ENCODE results near the gene EXOSC2. TPM values are rescaled to one million over a fixed set of nuclear protein-coding genes. Genes with fewer than 3 reads are reported as not detected.

Gene EXOSC2
- total RNA-seq, 4 donors from 2014 or later, result 11.8 to 32.8 (median 28.2) TPM

- intact Hi-C loops (cut with DNase I), result loop anchor here (5.0 kb wide), 1 partner anchor 53 kb away; no protein-coding TSS in a partner anchor
- 32 to 33% methylated on average over 7 of the region's 7 CpGs for WGBS, 2 donors
- TF ChIP-seq POLR2A (IDR thresholded peaks at IDR 0.05) (no peak), CTCF (IDR thresholded peaks at IDR 0.05) (no peak)
- Histone ChIP-seq H3K4me3 (peak overlapping the region; percentile 75 to 100 (median 87)), H3K27me3 (no peaks in the 10 kb centered on the region), H3K9me3 (no peaks in the 10 kb centered on the region), H3K27ac (peak overlapping the region in 3 of 4 donors; percentile 97 to 99 (median 98)), H3K36me3 (no peaks in the 10 kb centered on the region), H3K4me1 (peaks cover 7 to 58% (median 23%) of the 10 kb centered on the region in 3 donors)
- no peak for DNase-seq
Observed at GRCh38 chr9:130714586-130715110, 21.1 kb downstream of the EXOSC2 start.

- Histone ChIP-seq H3K27ac (peak overlapping the region in 3 of 4 donors; percentile 10 to 99 (median 97)), H3K9me3 (no peaks in the 10 kb centered on the region), H3K4me3 (peak overlapping the region; percentile 75 to 100 (median 87)), H3K36me3 (no peaks in the 10 kb centered on the region), H3K27me3 (no peaks in the 10 kb centered on the region), H3K4me1 (peaks cover 7 to 58% (median 23%) of the 10 kb centered on the region in 3 donors)
- TF ChIP-seq CTCF (IDR thresholded peaks at IDR 0.05) (no peak), POLR2A (IDR thresholded peaks at IDR 0.05) (no peak)
- no peak for DNase-seq
- 26 to 27% methylated on average over 3 of the region's 3 CpGs for WGBS, 2 donors
- intact Hi-C loops (cut with DNase I), result no loop called here
Observed at GRCh38 chr9:130715270-130715669, 21.7 kb downstream of the EXOSC2 start.

GRCh38 chr9:130718562-130718961 is 25.0 kb downstream of the EXOSC2 start:
- peaks cover 0 to 4% (median 0%) of the 10 kb centered on the region in 3 donors for H3K36me3 ChIP-seq
- 76 to 93% methylated on average over 3 of the region's 3 CpGs for WGBS, 2 donors
- TF ChIP-seq CTCF (IDR thresholded peaks at IDR 0.05) (no peak), POLR2A (IDR thresholded peaks at IDR 0.05) (no peak)
- no peak overlapping the region for H3K27ac ChIP-seq
- no peak overlapping the region for H3K4me3 ChIP-seq
- H3K27me3 ChIP-seq, result no peaks in the 10 kb centered on the region
- peaks cover 7 to 44% (median 16%) of the 10 kb centered on the region in 3 donors for H3K4me1 ChIP-seq
- H3K9me3 ChIP-seq, result no peaks in the 10 kb centered on the region
- DNase-seq, result no peak
- intact Hi-C loops (cut with DNase I), result no loop called here

- Histone ChIP-seq H3K4me1 (peaks cover 0 to 22% (median 3%) of the 10 kb centered on the region in 3 donors), H3K9me3 (no peaks in the 10 kb centered on the region), H3K27me3 (no peaks in the 10 kb centered on the region), H3K27ac (no peak overlapping the region), H3K4me3 (no peak overlapping the region), H3K36me3 (peaks cover 0 to 4% (median 0%) of the 10 kb centered on the region in 3 donors)
- no peak for TF ChIP-seq POLR2A (IDR thresholded peaks at IDR 0.05)
- no peak for TF ChIP-seq CTCF (IDR thresholded peaks at IDR 0.05)
- intact Hi-C loops (cut with DNase I), result no loop called here
- DNase-seq, result no peak
- WGBS, 2 donors, result 92 to 94% methylated on average over 10 of the region's 10 CpGs
Observed at GRCh38 chr9:130720762-130721161, 27.2 kb downstream of the EXOSC2 start.

GRCh38 chr9:130728721-130729120 is 35.1 kb downstream of the EXOSC2 start:
- WGBS, 2 donors, result 25% methylated on average over 3 of the region's 3 CpGs
- H3K4me1 ChIP-seq, result peaks cover 0 to 16% (median 11%) of the 10 kb centered on the region in 3 donors
- intact Hi-C loops (cut with DNase I), result no loop called here
- no peak overlapping the region for H3K27ac ChIP-seq
- no peak for DNase-seq
- H3K27me3 ChIP-seq, result no peaks in the 10 kb centered on the region
- no peak overlapping the region for H3K4me3 ChIP-seq
- TF ChIP-seq POLR2A (IDR thresholded peaks at IDR 0.05), result no peak
- no peak for TF ChIP-seq CTCF (IDR thresholded peaks at IDR 0.05)
- H3K9me3 ChIP-seq, result no peaks in the 10 kb centered on the region
- H3K36me3 ChIP-seq, result no peaks in the 10 kb centered on the region
